ENCODE results near the gene PDE7B. TPM values are rescaled to one million over a fixed set of nuclear protein-coding genes. Genes with fewer than 3 reads are reported as not detected.

Gene PDE7B
- total RNA-seq, 2 experiments from 2014 or later: 0.58 to 0.68 TPM

DNA sequence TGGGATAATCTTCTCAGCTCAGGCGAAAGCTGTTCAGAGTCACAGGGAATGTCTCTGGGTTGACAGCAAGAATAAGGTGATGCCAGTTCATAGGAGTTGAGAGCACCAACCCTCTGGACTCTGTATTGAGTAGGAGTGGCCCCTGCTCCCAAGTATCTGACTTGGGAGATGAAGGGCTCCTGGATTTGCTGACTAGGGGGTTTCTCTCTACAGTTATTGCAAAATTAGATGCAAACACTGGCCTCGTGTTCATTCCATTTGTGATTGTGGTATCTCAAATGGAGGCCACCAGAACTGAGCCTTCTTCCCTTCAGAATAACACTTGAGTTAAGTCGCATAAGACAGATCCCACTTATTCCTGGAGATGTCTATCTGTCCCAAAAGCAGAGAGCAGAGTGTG, 135.7 kb downstream of the PDE7B start:
- no peak for DNase-seq
- Mint-ChIP-seq H3K36me3 (ENCODE audit: low read depth) (no peaks in the 10 kb centered on the region), H3K4me1 (ENCODE audit: low read depth) (no peaks in the 10 kb centered on the region), H3K27ac (no peak overlapping the region), H3K27me3 (no peaks in the 10 kb centered on the region), H3K4me3 (no peak overlapping the region), H3K9me3 (no peaks in the 10 kb centered on the region)
- intact Hi-C loops (cut with micrococcal nuclease): no loop called here
- POLR2A ChIA-PET: interaction anchor here (0.6 kb wide), 1 partner anchor 243 kb away, joined by 3 read pairs; no protein-coding TSS in a partner anchor
- no peak for TF ChIP-seq CTCF (IDR thresholded peaks at IDR 0.05)
- no peak for ATAC-seq
- CTCF ChIA-PET: interaction anchor here (1.0 kb wide), 1 partner anchor 24 kb away, joined by 3 read pairs; no protein-coding TSS in a partner anchor

- no peak overlapping the region for H3K4me3 Mint-ChIP-seq
- TF ChIP-seq CTCF (IDR thresholded peaks at IDR 0.05): no peak
- DNase-seq: no peak
- ChIA-PET POLR2A (no interaction called here), CTCF (no interaction called here)
- no peaks in the 10 kb centered on the region for H3K4me1 Mint-ChIP-seq (ENCODE audit: low read depth)
- intact Hi-C loops (cut with micrococcal nuclease): no loop called here
- ATAC-seq: no peak
- H3K9me3 Mint-ChIP-seq: no peaks in the 10 kb centered on the region
- H3K27ac Mint-ChIP-seq: no peak overlapping the region
- H3K27me3 Mint-ChIP-seq: no peaks in the 10 kb centered on the region
- H3K36me3 Mint-ChIP-seq (ENCODE audit: low read depth): no peaks in the 10 kb centered on the region
Measured at GRCh38 chr6:135990439-135990838, 138.9 kb downstream of the PDE7B start.

DNA sequence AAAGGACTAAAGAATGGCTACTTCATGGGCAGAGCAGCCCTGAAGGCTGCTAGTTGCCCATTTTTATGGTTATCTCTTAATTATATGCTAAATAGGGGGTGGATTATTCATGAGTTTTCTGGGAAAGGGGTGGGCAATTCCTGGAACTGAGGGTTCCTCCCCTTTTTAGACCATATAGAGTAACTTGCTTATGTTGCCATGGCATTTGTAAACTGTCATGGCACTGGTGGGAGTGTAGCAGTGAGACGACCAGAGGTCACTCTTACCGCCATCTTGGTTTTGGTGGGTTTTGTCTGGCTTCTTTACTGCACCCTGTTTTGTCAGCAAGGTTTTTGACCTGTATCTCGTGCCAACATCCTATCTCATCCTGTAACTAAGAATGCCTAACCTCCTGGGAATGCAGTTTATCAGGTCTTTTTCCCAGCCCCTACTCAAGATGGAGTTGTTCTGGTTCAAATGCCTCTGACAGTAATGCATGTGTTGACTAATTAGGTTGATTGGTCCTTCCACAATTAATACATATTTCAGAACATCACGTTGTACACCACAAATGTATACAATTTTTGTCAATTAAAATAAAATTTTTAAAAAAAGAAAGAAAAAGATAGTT, 139.5 kb downstream of the PDE7B start:
- Mint-ChIP-seq H3K27ac (no peak overlapping the region), H3K4me1 (ENCODE audit: low read depth) (no peaks in the 10 kb centered on the region), H3K4me3 (no peak overlapping the region), H3K9me3 (no peaks in the 10 kb centered on the region), H3K27me3 (no peaks in the 10 kb centered on the region), H3K36me3 (ENCODE audit: low read depth) (no peaks in the 10 kb centered on the region)
- ChIA-PET POLR2A (no interaction called here), CTCF (no interaction called here)
- TF ChIP-seq CTCF (IDR thresholded peaks at IDR 0.05): no peak
- intact Hi-C loops (cut with micrococcal nuclease): no loop called here
- no peak for ATAC-seq
- no peak for DNase-seq

GRCh38 chr6:135992739-135993138, 141.2 kb downstream of the PDE7B start:
- Mint-ChIP-seq H3K9me3 (no peaks in the 10 kb centered on the region), H3K36me3 (ENCODE audit: low read depth) (no peaks in the 10 kb centered on the region), H3K27ac (no peak overlapping the region), H3K27me3 (no peaks in the 10 kb centered on the region), H3K4me1 (ENCODE audit: low read depth) (no peaks in the 10 kb centered on the region), H3K4me3 (no peak overlapping the region)
- no peak for TF ChIP-seq CTCF (IDR thresholded peaks at IDR 0.05)
- DNase-seq (no peak), ATAC-seq (no peak)
- intact Hi-C loops (cut with micrococcal nuclease): no loop called here
- CTCF ChIA-PET: no interaction called here
- POLR2A ChIA-PET: no interaction called here

DNA sequence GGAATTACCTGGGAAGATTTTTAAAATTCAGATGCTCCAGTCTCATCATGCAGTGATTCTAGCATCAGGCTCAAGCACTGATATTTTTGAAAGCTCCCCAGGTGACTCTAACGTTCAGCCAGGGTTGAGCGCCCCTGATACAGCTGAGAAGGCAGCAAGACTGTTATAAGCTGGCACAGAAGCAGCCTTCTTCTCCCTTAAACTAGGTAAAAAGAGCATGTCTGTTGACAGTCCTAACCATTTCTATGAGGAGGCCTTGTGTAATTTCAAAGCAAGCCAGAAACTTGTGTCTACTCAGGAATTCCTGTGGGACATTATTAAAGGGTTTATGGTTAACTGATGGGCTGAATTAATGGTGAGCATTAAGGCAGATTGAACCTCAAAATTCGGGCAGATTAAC, 141.9 kb downstream of the PDE7B start:
- CTCF ChIA-PET: no interaction called here
- POLR2A ChIA-PET: interaction anchor here (0.7 kb wide), 1 partner anchor 479 kb away, joined by 3 read pairs; no protein-coding TSS in a partner anchor
- no peak for TF ChIP-seq CTCF (IDR thresholded peaks at IDR 0.05)
- no peaks in the 10 kb centered on the region for H3K9me3 Mint-ChIP-seq
- no peaks in the 10 kb centered on the region for H3K27me3 Mint-ChIP-seq
- DNase-seq (no peak), ATAC-seq (no peak)
- no peak overlapping the region for H3K4me3 Mint-ChIP-seq
- no peaks in the 10 kb centered on the region for H3K4me1 Mint-ChIP-seq (ENCODE audit: low read depth)
- H3K27ac Mint-ChIP-seq: no peak overlapping the region
- intact Hi-C loops (cut with micrococcal nuclease): no loop called here
- no peaks in the 10 kb centered on the region for H3K36me3 Mint-ChIP-seq (ENCODE audit: low read depth)
